ENCODE data around the gene IGFBP1.

The IGFBP1 gene

DNA sequence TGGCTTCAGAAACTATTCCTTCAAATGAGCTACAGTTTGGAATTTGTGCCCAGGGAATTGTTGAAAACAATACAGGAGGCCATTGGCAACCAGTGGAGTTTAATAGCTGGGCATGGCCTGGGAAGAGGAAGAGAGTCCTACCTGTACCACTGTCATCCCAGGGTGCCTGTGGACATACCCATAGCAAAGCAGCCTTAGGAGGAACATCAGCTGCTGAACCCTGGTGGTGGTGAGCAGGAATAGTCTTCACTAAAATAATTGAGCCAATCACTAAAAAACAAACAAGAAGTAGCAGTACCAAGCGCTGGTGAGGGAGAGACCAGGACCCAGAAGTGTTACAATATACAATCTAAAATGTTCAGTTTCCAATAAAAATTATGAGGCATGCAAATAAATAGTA is 14.5 kb downstream of the IGFBP1 start:
- no peak for DNase-seq (ENCODE audit: low read depth in 2 of 2)

DNA sequence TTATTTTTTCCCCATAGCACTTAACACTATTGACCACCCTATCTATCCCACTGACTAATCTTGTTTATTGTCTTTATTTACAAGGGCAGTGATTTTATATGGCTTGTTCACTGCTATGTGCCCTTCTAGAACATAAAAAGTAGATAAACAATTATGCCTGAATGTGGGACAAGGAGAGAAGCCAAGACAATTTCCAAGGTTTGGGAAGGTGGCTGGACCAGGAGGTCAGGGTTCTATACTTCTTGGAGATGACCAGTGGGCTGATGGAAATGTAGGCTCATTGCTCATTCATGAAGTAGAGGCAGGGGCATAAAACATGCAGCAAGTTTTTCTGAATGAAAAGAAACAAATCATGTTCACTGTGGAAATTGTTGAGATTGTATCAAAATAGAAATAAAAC is 21.3 kb downstream of the IGFBP1 start:
- DNase-seq (ENCODE audit: low read depth in 2 of 2) = no peak

DNA sequence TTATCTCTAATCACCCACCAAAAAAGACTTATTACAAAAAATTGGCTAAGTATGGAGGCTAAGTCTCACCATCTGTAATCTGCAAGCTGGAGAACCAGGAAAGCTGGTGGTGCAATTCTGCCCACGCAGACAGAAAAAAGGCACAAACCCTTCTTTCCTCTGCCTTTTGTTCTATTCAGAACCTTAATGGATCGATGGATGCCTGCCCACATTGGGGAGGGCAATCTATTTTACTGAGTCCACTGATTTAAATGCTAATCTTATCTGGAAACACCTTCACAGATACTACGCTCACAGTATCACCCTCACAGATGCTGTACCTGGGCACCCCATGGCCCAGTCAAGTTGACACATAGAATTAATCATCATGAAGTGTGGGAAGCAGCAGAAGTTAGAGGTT is 22.6 kb downstream of the IGFBP1 start:
- no peak for DNase-seq (ENCODE audit: low read depth in 2 of 2)

DNA sequence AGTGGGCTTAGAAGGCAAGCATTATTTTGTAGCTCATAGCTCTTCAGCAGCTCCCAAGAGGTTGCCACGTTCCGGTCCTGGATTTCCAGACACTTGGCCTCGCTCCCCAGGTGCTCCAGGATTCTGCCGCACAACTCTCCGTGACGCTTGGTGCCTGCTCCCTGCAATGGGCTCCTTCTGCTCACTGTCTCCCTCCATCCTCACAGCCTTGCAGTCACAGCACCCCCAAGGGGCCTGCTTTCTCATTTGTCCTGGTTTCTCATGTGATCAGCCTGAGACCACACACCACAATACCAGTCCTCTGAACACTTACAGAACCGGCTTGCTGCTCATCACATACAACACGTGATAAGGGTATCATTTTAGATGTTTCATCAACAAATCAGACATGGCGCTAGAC is 23.0 kb downstream of the IGFBP1 start:
- no peak for DNase-seq (ENCODE audit: low read depth in 2 of 2)

DNA sequence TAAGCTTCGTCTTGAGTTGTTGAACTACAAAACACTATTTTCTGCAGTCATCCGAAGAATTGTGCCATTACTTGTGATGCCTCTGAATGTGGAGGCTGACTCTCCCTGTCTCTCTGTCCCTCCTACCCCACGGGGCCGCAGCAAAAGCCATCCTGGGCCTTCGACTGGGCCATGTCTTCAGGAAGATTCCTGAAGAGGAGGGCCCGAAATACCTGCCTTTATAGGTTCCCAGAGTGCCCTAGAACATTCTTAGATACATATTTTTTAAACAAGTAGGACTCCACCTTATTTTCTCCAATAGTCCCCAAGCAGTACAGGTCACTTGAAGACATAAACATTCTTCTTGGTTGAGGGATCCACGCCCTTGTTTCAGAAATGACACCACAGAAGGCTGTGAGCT is 24.7 kb downstream of the IGFBP1 start:
- DNase-seq (ENCODE audit: low read depth in 2 of 2) = no peak

DNA sequence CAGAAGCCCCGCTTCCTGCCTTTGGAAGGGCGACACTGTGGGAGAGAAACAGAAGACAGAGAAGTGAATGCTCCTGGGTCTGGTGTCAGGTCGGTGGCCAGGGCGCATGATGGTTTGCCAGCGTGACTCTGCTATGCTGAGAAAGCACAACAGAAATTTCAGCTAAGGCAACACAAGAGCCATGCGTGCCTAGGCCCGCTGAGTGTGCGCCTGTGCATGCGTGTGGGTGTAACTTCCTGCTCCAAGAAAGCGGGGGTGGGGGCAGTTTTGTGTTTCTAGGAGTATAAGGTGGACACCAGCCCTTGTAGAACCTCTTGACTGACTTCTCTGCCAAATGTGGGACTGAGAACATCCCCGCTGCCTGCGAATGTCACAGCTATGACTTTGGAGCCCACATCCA is 26.6 kb downstream of the IGFBP1 start:
- no peak for DNase-seq (ENCODE audit: low read depth in 2 of 2)

DNA sequence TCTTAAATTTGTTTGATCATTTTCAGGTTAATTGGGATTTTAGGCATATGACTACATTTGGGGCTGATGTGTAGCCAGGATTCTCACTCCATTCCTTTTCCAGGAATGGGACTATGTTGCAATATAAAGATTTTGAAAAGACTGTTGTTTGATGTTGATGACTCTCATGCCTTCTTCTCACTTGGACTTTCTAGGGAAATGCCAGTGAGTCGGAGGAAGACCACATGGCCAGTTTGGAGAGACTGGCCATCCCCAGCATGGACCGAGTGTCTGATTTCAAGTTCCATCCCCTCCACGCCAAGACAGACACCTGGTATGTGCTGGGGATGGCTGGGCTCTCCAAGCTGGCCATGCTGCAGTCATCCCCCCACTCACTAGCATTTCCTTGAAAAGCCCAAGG is 27.3 kb downstream of the IGFBP1 start:
- DNase-seq (ENCODE audit: low read depth in 2 of 2) = no peak

DNA sequence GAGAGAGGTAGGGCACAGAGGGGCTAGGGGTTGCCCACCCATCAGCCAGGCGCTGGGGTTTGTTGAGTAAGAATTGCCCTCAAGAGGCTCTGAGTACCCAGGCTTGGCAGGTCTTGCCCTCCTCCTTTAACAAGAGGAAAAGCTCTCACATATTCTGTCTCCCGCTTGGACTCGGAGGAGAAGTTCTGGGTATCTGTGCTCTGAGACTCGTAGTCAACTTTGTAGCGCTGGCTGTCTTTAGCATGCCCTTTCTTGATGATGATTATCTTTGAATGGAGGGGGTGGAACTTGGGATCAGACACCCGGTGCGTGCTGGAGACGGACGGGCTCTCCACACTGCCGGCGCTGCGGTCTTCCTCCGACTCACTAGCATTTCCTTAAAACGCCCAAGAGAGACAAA is 28.8 kb downstream of the IGFBP1 start:
- DNase-seq (ENCODE audit: low read depth in 2 of 2) = no peak

DNA sequence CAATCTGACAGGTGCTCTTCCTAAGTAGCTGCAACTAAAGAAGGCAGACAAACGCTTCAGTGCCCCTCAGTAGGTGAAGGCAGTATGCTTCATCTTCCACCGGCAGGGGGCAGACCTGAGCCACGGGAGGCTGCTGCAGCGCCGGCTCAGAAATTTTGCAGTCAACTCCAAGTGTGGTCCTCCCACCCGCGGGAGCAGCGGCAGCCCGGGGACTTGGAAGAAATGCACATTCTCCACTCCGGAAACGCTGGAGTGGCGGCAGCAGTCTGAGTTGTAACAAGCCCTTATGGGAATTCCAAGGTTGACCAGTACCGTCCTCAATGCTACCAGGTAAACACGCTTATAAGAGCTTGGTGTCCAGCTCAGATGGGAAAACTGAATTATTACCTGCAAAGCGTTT is 29.4 kb downstream of the IGFBP1 start:
- DNase-seq (ENCODE audit: low read depth in 2 of 2) = peak; percentile 26 to 42

DNA sequence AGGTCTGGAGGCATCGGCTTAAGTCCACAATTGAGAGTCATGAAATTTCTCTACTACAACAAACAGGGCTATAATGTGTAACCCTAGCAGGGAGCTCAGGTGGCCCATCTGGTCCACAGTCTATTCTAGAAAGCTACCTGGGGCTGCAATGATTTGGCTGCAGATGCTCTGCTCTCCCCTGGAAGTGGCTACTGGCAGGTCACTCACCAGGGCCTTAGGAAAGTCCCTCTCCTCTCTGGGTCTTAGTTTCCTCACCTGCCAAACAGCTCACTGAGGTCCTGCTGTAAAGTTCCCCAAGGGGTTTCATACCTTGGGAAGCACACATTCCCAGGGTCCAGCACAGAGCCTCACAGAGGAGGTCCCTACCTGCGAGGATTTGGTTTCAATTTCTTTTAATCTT is 30.3 kb downstream of the IGFBP1 start:
- DNase-seq (ENCODE audit: low read depth in 2 of 2) = no peak

DNA sequence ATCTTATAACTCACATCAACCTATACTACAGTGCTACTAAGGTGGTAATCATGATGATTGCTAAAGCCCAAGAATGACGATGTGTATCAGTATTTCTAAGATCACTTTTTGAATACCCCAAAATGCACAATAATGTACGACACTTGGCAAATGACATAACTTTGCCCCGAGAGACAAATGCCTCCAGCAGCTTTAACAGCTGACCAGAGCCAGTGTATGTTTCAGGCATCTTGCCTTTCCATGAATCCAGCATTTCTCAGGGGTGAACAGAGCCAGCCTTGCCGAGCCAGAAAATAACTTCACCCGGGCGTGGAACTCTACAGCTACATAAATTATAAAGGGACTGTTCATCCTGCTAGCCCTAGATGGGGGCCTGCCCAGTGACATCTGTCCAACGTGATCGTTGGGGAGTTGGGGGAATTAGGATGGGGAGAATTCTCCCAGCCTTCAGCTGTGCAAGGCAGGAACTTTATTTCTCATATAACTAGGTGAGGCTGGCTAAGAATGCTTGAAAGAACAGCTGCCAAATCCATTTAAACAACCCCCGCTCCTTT is 31.0 kb downstream of the IGFBP1 start:
- DNase-seq (ENCODE audit: low read depth in 2 of 2) = no peak

DNA sequence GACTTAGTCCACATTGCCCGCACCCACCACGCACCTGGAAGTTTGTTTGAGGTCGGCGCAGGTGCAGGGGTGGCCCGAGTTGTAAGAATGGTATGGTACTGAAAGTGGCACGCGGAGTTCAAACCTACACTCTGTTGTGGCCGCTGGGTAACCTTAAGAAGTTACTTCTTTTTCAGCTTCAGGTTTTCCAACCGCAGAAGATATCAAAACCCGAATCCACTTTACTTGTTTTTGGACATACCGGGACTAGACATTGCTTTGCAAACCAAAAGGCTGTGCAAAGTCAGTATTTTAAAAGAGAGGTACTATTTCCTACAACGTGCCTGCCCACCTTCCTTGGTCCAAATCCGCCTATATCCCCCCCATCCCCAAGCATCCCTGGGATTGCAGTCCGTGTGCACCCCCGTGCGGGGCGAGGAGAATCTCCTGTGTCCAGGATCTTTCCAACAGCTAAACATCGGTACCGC is 31.7 kb downstream of the IGFBP1 start:
- no peak for DNase-seq (ENCODE audit: low read depth in 2 of 2)

DNA sequence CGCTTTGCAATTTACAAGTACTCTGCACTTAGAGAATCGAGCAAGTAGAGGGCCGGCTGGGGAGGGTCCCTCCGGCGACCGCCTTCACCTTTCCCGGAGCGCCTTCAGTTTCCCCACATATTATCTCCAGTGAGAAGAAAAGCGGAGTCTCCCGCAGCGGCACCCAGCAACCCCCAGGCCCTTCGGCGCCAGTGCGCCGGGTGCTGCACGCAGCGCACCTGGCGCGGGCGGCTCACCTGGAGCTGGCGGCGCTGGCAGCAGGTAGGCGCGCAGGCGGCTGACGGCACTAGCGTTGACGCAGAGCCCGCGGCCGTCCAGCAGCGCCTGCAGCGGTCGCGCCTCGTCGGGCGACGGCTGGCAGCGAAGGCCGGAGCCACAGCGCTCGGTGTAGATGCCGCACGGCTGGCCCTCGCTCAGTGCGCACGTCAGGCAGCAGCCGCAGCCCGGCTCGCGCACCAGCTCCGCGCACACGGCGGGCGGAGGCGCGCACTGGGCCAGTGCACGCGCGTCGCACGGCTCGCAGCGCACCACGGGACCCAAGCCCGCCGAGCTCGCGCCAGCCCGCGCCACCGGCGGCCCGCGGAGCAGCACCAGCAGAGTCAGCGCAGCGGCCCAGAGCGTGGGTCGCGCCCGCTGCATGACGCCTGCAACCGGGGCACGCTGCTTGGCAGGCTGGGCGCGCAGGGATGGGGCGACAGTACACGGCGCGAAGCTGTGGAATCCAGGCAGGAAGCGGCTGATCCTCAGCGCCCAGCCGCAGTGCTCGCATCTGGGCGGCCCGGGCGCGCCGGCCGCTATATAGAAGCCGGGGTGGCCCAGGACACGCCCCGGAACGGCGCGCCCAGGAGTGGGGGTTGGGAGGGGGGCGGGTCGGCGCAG is 32.5 kb downstream of the IGFBP1 start, which contains the start of gene IGFBP3:
IGFBP3 (minus strand) TSS at position 771 of the 879 bp plus-strand sequence; CDS start at position 639, 132 bp downstream.
- DNase-seq (ENCODE audit: low read depth in 2 of 2) = no peak

DNA sequence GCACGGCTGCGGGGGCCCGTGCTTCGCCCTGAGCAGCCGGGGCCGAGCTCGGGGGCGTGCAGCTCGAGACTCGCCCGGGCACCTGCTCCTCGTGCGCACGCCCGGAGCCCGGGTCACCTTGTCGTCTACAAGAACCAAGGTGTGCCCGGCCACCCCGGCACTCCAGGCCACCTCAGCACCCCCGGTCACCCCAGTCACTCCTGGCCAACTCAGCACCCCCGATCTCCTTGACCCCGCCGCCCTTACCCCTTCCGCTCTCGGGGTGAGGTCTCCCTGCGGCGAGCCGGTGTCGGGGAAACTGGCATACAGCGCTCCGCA is 33.1 kb downstream of the IGFBP1 start:
- DNase-seq (ENCODE audit: low read depth in 2 of 2) = no peak

DNA sequence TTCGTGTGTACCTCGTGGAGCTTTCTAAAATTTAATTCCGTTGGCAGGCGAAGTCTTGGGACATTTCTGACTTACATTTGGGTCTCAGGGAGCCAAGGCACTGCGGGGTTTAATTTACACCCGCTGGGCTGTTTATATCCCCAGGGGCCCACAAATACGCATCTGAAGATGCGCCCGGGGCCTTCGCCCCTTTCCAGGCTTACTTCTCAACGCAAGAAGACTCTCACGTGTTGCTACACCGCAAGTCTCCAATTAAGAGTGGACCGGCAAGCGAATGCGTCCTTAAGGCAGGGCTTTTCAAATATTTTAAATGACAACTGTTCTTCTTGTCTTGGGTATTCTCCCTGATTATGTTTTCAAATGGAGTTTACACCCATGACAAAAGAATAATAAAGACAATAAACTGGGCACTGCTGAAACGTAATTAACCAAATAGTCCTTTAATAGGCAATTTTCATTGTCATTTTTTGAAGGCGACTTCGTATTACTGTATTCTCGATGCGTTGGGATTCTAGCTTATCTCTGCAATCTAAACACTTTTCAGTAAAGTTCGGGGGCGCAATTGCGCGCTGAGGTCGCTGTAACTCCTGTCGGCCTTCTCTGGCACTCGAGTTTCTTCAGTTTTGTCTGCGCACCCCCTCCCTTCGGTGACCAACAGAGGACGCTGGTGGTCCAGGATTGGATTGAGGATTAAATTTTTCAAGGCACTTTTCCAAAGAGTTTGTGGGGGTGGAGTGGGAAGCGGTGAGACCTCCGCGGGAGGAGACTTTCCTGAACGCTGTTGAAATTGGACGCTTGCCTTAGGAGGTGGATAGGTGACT is 33.6 kb downstream of the IGFBP1 start:
- DNase-seq (ENCODE audit: low read depth in 2 of 2) = no peak

DNA sequence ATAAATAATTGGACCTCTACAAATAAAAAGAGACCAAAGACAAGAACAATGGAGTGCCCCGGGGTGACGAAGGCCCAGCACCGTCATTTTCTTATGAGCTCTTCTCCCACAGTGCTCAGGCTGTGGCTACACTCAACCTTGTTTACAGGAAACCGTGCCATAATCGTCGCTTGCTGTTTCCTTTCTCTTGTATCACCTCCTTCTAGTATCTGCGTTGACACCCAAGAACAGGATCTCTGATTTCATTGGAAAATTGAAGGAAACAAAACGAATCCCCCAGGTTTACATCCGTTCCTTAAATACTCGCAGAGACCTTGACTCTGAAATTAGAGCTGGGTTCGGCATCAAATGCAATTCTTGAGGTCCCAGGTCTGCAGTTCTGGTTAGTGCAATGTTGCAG is 34.5 kb downstream of the IGFBP1 start:
- no peak for DNase-seq (ENCODE audit: low read depth in 2 of 2)

DNA sequence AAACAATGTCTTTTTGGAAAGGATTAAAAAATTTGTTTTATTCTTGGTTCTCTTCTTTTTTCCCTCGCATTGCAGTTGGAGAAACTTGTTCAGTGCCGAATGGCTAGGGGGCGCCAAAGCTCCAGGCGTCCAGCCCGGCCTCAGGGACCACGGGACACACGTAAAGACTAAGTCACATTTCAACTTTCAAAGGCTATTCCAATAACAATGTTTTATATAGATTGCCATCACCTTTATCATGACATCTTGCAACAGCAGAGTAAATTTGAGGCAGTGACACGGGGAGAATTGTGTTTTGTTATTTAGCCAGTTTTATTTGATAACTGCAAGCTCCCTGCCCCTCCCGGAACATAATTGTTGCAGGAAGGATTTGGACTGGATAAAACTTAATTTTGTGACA is 35.0 kb downstream of the IGFBP1 start:
- DNase-seq (ENCODE audit: low read depth in 2 of 2) = no peak

DNA sequence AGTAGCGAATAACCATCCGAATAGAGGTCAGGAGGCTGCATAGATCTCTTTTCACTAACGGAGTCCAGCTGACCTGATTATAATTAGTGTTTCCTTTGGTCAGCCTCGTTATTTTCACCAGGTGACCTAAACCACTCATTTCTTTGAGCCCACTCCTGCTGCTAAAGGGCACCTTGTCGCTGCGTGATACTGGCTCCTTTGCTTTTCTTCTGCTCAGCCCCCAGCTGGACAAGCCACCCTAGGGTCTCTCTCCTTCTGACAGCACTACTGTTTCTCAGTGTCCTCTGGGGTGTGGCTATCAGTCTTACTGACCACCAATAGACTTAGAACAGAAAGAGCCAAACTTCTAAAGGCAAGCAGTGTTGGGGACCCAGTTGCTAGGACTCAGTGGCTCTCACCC is 35.5 kb downstream of the IGFBP1 start:
- DNase-seq (ENCODE audit: low read depth in 2 of 2) = no peak

DNA sequence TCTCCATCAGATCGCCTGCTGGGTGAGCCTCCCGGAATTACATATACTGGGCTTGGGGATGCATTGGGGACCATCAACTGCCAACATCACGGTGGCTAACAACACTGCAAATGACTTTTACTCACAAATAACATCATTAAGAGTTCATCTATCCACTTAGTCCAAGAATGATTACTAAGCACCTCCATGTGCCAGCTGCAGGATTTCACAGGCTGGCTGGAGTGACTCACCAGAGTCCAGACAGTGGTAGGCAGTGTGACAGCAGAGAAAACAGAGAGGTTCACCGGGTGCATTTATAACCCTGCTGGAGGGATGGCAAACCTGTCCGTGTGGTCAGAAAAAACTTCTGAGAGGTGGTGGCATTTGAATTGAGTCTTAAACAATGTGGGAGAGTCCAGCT is 36.0 kb downstream of the IGFBP1 start:
- no peak for DNase-seq (ENCODE audit: low read depth in 2 of 2)

DNA sequence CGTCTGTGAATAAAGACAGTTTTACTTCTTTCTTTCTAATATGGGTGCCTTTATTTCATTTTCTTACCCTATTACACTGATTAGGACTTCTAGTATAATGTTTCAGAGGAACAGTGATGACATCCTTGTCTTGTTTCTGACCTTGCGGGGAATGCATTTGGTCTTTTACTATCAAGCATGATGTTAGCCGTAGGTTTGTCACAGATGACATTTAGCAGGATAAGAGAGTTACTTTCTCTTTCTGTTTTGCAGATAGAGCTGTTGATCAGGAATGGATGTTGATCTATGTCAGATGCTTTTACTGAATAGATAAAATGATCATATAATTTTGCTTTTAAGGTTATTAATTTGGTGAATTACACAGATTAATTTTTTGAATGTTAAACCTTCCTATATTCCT is 39.4 kb downstream of the IGFBP1 start:
- no peak for DNase-seq (ENCODE audit: low read depth in 2 of 2)

DNA sequence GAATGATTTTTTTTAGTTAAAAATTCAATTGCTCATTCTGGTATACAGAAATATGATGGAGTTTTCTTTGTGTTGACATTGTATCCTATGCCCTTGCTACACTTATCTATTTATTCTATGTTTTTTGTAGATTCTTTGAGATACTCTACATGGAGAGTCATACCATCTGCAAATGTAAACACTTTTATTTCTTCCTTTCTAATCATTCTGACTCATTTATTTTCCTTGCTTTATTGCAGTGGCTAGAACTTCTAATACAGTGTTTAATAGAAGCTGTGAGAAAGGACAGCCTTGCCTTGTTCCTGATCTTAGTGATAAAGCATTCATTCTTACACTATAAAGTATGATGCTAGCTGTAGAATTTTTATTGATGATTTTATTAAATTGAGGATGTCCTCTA is 42.7 kb downstream of the IGFBP1 start:
- DNase-seq (ENCODE audit: low read depth in 2 of 2) = no peak

DNA sequence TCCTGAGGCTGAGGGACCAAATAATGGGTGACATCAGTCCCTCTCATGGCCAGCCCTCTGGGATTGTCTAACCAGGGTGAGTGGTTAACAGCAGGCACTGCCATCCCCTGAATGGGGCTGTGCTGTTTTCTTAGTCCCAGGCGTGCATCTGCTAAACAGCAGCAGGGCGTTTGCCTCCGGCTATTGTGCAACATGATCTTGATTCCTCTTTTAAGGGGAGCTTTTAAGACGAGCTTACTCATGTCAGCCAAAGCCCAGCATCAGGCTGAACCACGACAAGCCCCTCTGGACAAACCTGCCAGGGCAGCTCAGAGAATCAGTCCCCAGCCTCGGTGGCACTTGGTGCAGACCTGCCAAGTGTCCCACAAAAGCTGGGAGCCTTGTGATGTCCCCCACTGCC is 49.0 kb downstream of the IGFBP1 start:
- DNase-seq (ENCODE audit: low read depth in 2 of 2) = no peak

DNA sequence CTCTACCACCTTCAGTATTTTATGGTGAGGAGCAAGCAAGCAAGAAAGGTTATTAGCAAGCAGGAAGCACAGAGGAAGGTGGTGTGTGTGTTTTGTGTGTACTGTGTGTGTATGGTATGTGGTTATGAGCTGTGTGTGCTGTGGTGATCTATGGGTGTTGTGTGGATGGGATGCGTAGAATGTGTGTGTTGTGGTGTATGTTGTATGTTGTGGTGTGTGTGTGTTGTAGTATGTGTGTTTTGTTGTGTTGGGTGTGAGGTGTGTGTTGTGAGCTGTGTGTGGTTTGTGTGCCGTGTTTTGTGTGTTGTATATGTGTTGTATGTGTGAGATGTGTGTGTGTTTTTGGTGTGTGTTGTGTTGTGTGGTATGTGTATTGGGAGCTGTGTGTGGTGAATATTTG is 49.6 kb downstream of the IGFBP1 start:
- DNase-seq (ENCODE audit: low read depth in 2 of 2) = no peak
